GM12878 (cell line): ENCODE measurements around the gene FBXO5. TPM values are rescaled to one million over a fixed set of nuclear protein-coding genes. Genes with fewer than 3 reads are reported as not detected.

Experiments
- CREB1 ChIP-seq: IDR thresholded peaks from 2 replicates; pipeline ENCODE4 v1.6.1; 2012; ENCODE audit warnings: low read depth, mild to moderate bottlenecking, inconsistent platforms
- ETV6 ChIP-seq, 2 experiments: fragments of 450-650 bp in 1 of 2; IDR thresholded peaks in 1 of 2; conservative IDR thresholded peaks in 1 of 2; 2 replicates each; pipeline ENCODE4 v1.6.1; 2014; ENCODE audit warnings: antibody characterized with exemption in 1 of 2, borderline replicate concordance in 1 of 2, low read depth in 1 of 2, mild to moderate bottlenecking in 1 of 2, moderate library complexity in 1 of 2
- FOXK2 ChIP-seq: fragments of 450-650 bp; IDR thresholded peaks from 2 replicates; pipeline ENCODE4 v1.6.1; 2017; ENCODE audit warnings: mild to moderate bottlenecking, moderate library complexity
- HDAC6 ChIP-seq: fragments of 200-600 bp; sonication (generic); IDR thresholded peaks from one replicate; pipeline ENCODE4 v1.8.0; 2017; ENCODE audit warnings: antibody characterized with exemption; ENCODE audit not compliant: unreplicated experiment
- IKZF2 ChIP-seq, 2 experiments: fragments of 450-650 bp; IDR thresholded peaks; 2 replicates each; pipeline ENCODE4 v1.6.1; 2017; ENCODE audit warnings: mild to moderate bottlenecking in 2 of 2, moderate library complexity in 2 of 2
- MTA3 ChIP-seq: IDR thresholded peaks from 2 replicates; pipeline ENCODE4 v1.6.1; 2012; ENCODE audit warnings: low read length, inconsistent platforms, borderline replicate concordance
- MYC ChIP-seq: IDR thresholded peaks from 2 replicates; pipeline ENCODE4 v1.6.1; 2011; ENCODE audit warnings: mild to moderate bottlenecking, low read length, moderate library complexity, inconsistent platforms; ENCODE audit not compliant: insufficient read depth, insufficient replicate concordance, insufficient read length, severe bottlenecking
- RELB ChIP-seq: fragments of 450-650 bp; IDR thresholded peaks from 2 replicates; pipeline ENCODE4 v1.6.1; 2017; ENCODE audit warnings: low read depth, mild to moderate bottlenecking, moderate library complexity
- SMAD1 ChIP-seq: fragments of 450-650 bp; IDR thresholded peaks from 2 replicates; pipeline ENCODE4 v1.6.1; 2018; ENCODE audit warnings: mild to moderate bottlenecking, low read depth; ENCODE audit not compliant: partially characterized antibody
- SP1 ChIP-seq: IDR thresholded peaks from one replicate; pipeline ENCODE4 v1.6.1; 2011; ENCODE audit warnings: low read depth, low read length
- SRF ChIP-seq, 2 experiments: IDR thresholded peaks; 2 replicates each; pipeline ENCODE4 v1.6.1; 2011; ENCODE audit warnings: low read depth in 2 of 2, low read length in 2 of 2, mild to moderate bottlenecking in 1 of 2, moderate library complexity in 1 of 2
- TCF3 ChIP-seq: IDR thresholded peaks from 2 replicates; pipeline ENCODE4 v1.6.1; 2012; ENCODE audit warnings: low read depth, mild to moderate bottlenecking, low read length, borderline replicate concordance; ENCODE audit not compliant: insufficient read depth
- USF2 ChIP-seq: IDR thresholded peaks from 2 replicates; pipeline ENCODE4 v1.6.1; 2011; ENCODE audit warnings: low read depth, low read length, improper control_type of control experiment, borderline replicate concordance
- polyA plus RNA-seq, 11 experiments: library from polyadenylated mRNA; depleted of rRNA in 4 of 11; unstranded in 6 of 11; stranded (reverse) in 5 of 11; fragments of >200 nt; fragmentation: Nextera tagmentation in 4 of 11; fragmentation: Illumina TruSeq in 1 of 11; extraction: Ambion mirVana in 4 of 11; extraction: Trizol in 1 of 11; gene quantifications; 1 replicate in 1 of 11; 2 replicates in 10 of 11; pipeline versions ENCODE4 v1.2.1 to v1.2.3, GENCODE V29; 2011 to 2016; ENCODE audit warnings: inconsistent platforms in 2 of 11, missing spikeins in 2 of 11, low read depth in 1 of 11
- total RNA-seq, 4 experiments: library from RNA; depleted of rRNA in 3 of 4; stranded (reverse); fragments of >200 nt in 3 of 4; fragmentation: Illumina TruSeq in 1 of 4; extraction: Trizol in 1 of 4; gene quantifications; 2 replicates each; pipeline versions ENCODE4 v1.2.1 to v1.2.3, GENCODE V29; 2013 to 2021
- TF ChIP-seq, protein P1 (sequence below): fragments of 450-650 bp; IDR thresholded peaks from 2 replicates; pipeline ENCODE4 v1.6.1; 2017; ENCODE audit warnings: antibody characterized with exemption, mild to moderate bottlenecking, moderate library complexity

FBXO5 gene
- total and polyA plus RNA-seq, 10 of the 15 experiments (the other 5 are each of a cell fraction or from before 2014, with no cell fraction given), result 13.6 to 62.2 (median 37.7) TPM

- TF ChIP-seq MYC (no peak), SMAD1 (no peak), CREB1 (no peak), SRF (IDR thresholded peaks at IDR 0.05; ENCODE audit: low read depth in 2 of 2, low read length in 2 of 2) (no peak), USF2 (no peak), MTA3 (no peak), TCF3 (no peak), ETV6 (conservative IDR thresholded peaks at IDR 0.05 in 1 of 2, IDR thresholded peaks at IDR 0.05 in 1 of 2; ENCODE audit: borderline replicate concordance in 1 of 2, low read depth in 1 of 2) (no peak), HDAC6 (no peak), FOXK2 (no peak), IKZF2 (IDR thresholded peaks at IDR 0.05) (no peak), RELB (no peak), SP1 (no peak)
- TF ChIP-seq, protein P1, sequence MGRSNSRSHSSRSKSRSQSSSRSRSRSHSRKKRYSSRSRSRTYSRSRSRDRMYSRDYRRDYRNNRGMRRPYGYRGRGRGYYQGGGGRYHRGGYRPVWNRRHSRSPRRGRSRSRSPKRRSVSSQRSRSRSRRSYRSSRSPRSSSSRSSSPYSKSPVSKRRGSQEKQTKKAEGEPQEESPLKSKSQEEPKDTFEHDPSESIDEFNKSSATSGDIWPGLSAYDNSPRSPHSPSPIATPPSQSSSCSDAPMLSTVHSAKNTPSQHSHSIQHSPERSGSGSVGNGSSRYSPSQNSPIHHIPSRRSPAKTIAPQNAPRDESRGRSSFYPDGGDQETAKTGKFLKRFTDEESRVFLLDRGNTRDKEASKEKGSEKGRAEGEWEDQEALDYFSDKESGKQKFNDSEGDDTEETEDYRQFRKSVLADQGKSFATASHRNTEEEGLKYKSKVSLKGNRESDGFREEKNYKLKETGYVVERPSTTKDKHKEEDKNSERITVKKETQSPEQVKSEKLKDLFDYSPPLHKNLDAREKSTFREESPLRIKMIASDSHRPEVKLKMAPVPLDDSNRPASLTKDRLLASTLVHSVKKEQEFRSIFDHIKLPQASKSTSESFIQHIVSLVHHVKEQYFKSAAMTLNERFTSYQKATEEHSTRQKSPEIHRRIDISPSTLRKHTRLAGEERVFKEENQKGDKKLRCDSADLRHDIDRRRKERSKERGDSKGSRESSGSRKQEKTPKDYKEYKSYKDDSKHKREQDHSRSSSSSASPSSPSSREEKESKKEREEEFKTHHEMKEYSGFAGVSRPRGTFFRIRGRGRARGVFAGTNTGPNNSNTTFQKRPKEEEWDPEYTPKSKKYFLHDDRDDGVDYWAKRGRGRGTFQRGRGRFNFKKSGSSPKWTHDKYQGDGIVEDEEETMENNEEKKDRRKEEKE, result no peak
- TF ChIP-seq, all 136 proteins: peak for 4
Observed at GRCh38 chr6:153023977-153024708, 41.3 kb upstream of the FBXO5 start (continued).
